GM18498 (cell line): ENCODE measurements around the gene NAA38.
"Not testable (repeated sequence)": the region's sequence is repeated elsewhere in the genome, so short reads cannot be mapped to it uniquely, and the experiment has no call there.

Experiments used
- ATAC-seq: cut with Tn5 transposase; IDR thresholded peaks from one replicate; pipeline ENCODE4 v1.9.1; 2021; ENCODE audit warnings: mild to moderate bottlenecking, moderate library complexity; ENCODE audit not compliant: unreplicated experiment

The NAA38 gene

DNA sequence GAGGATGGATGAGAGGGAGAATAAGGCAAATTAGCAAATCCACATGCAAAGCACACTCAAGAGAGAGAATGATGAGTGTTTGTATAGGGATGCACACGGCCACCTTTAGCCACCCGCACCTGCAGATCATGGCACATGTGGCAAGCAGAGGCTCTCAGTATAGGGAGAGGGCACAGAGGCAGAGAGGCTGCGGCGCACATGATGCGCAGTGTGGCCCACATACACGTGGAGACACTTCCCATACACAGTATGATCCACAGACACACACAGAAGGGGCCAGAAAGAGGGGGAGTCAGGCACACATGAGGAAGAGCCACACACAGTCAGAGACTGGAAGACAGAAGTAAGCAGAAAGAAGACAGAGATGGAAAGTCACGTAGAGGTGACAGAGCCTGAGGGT is 24.7 kb upstream of the NAA38 start:
- no peak for ATAC-seq

DNA sequence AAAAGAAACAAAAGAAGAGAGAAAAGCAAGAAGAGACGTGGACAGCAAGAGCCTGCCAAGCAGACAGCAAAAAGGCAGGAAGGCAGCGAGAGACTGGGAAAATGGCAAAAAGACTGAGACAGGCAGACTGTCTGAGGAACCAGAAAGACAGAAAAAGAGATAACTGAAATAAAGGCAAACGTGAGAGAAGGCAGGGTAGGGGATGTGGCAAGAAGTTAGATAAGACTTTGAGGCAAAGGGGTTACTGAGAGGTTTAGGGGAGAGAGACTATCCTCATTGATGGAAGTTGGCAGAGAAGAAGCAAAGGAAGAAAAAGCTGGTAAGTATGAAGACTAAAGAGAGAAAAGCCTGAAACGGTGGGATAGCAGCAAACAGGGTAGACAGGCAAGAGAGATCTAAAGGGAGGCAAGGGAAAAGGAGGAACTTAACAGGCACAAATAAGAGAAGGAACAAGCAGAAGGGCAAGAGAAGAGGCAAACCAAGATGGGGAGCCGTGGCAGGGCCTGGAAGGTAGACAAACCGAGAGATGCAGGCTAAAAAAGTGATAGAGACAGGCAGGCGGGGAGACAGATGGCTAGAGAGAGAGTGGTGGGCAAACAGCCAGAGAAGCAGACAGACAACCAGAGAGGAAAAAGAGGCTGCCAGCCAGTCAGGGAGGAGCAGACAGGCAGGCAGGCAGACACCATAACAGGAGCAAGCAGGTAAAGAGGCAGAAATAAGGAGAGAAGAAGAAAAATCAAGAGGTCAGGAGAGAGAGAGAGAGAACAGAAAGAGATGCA is 24.1 kb upstream of the NAA38 start:
- no peak for ATAC-seq

DNA sequence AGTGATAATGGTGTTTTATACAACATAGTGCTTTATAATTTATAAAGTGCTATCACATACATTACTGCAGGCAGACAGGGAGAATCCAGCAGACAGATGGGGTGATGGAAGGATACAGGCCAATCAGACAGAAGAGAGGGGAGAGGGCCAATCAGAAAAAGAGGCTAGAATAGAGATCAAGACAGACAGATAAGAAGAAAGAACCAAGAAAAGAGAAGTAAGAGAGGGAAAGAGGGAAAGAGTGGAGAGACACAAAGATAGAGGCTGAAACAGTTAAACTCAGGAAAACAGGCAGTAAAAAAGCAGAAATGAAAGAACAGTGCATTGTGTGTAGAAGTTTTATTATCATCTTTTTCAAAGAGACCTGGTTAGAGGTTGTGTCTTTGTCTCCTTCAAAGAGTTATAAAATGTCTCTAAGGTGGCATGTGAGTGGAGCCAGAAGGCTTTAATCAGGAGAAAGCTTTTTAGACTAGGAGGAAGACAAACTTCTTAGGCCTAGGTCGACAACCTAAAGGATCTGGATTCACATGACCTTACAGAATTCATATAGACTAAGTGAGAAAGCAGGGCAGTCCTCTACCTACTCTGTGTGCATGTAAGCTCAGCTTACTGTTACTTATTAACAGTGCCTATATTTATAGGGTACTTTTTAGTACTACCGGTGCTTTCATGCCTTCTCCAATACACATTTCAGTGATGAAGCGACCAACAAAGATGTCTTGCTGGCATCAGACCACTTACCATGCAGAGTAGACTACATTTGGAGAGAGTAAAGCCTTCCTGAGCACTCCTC is 22.9 kb upstream of the NAA38 start:
- ATAC-seq: no peak

DNA sequence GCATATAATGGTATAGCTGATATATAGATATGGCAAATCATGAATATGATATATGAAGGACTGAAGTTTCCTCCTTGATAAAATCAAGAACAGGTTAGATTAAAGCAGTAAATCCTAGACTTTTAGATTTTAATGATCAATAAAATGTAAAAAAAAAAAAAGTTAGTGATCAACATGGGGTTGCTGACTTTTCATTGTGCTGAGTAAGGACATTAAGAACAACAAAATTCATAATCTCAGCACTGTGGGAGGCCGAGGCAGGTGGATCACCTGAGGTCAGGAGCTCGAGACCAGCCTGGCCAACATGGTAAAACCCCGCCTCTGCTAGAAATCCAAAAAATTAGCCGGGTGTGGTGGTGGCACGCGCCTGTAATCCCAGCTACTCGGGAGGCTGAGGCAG is 20.9 kb upstream of the NAA38 start:
- ATAC-seq: no peak

DNA sequence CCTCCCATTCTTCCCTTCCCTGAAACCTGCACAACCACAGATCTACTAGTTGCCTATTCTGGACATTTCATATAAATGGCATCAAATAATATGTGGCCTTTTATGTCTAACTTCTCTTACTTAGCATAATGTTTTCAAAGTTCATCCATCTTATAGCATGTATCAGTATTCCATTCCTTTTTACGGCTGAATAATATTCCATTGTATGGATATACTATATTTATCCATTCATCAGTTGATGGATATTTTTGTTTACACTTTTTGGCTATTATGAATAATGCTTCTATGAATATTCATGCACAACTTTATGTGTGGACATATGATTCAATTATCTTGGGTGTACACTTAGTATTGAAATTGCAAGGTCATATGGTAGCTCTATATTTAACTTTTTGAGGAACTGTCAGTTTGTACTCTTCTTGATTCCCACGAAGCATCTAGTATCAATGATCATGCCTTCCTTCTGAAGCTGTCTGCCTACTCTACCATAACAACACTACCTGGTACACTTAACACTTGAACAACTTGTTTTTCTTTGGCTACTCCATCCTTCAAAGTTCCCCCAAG is 18.5 kb upstream of the NAA38 start:
- no peak for ATAC-seq

DNA sequence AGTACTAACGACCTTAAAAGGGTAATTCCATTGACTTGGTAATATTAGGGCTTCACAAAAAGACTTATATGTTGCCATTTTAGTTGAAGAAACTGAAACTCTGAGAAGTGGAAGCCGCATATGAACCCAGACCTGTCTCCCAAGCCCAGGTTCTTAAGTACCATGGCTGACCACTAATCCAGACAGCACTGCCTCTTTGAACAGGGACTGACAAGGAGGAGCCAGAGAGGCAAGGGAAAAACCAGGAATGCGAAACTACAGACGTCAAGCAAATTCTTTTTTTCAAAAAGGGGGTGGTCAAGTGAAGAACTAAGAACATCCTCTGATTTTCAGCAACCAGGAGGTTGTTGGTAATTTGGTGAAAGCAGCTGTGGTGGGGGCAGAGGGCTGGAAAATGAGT is 15.7 kb upstream of the NAA38 start:
- no peak for ATAC-seq

DNA sequence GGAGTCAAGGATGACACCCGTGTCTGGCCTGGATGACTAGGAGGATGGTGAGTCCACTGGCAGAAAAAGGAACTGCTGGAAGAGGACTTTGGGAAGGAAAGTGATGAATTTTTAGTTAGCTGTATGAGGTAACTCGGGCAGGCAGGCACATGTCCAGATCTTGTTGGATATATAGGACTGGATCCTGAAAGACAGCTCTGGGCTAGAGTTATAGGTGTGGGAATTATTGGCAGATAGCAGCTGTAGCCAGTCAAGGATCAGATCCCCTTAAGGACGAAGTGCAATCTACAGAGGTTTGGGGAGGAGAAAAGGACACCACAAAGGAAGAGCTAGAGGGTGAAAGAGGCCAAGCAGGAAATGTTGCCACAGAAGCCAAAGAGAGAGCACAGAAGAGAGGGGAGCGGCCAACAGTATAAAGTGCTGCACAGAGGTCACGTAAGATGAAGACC is 10.5 kb upstream of the NAA38 start:
- no peak for ATAC-seq

DNA sequence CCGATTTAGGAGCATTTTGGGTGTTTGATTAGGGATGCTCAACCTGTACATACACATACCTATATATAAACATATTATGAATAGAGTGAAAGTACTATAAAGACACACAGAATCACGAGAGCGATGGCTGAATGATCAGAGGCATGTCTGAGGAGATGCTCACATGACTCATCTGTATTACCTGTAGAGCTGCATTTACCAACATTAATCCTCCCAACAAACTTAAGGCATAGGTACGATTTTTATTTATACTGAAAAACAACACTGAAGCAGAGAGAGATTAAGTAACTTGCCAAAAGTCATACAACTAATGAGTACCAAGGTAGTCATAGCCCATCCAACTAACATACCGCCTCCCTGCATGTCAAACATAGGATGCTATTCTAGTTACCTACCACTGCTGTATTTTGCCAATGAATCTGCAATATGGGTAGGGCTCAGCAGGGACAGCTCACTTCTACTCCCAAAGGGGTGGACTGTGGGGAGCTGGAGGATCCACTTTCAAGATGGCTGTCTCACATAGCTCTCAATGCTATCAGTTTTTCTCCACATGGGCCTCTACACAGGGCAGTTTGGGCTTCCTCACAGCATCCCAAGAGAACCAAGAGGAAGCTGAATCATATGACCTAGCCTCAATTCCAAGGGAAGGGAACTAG is 7.8 kb upstream of the NAA38 start:
- no peak for ATAC-seq

DNA sequence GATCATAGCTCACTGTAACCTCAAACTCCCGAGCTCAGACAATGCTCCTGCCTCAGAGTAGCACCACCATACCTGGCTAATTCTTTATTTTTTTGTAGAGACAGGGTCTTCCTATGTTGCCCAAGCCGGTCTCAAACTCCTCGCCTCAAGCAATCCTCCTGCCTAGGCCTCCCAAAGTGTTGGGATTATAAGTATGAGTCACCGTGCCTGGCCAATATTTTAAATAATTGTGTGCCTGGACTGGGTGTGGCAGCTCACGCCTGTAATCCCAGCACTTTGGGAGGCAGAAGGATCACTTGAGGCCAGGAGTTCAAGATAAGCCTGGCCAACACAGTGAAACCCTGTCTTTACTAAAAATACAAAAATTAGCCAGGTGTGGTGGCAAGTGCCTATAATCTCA is 7.0 kb upstream of the NAA38 start:
- not testable (repeated sequence) for ATAC-seq

DNA sequence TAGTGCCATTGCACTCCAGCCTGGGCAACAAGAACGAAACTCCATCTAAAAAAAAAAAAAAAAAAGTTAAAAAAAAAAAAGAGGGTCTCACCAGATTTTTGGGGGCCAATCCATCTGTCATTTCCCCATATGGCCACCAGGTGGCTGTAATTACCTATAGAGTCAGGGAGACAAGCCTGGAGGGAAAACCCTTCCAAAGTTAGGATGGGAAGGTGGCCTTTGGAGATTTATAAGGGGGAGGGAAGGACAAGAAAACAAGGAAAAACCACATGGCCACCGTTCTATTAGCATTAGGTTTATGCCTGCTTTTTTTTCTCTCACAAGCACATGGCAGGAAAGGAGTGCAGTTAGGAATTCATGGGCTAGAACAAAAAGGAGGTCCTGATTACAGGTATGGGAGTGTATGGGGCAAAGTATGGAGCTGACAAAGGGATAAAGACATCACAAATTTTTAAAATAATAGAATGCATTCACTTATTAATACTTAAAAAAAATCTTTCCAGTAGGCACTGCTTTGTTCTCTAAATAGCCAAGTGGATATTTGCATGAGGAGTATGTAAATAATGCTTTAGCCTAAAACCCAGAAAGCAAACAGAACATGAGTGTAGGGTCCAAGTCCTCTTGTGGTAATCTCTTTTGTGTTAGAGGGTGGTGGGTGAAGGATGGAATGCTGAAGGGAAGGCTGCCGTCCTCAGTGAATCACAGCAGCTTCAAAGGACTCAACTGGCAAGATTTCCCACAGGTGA is 5.5 kb upstream of the NAA38 start:
- no peak for ATAC-seq

DNA sequence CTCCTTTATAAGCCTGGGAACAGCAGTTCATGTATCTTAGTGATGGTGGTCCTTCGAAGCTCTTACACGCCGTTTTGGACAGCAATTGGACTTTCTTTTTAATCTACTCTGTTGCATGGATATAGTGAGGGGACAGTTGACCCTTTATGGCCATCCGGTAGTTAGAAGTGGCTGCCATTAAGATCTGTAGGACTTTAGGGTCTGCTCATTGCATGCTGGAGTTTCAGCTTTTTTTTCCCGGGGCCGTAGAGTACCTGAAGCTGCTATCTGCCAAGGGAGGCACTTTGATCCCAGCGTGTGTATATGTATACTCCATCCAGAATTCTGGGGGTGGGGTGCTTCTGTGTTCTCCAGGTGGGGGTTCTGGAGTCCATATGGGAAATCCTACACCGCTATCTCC is 1.7 kb upstream of the NAA38 start:
- no peak for ATAC-seq

DNA sequence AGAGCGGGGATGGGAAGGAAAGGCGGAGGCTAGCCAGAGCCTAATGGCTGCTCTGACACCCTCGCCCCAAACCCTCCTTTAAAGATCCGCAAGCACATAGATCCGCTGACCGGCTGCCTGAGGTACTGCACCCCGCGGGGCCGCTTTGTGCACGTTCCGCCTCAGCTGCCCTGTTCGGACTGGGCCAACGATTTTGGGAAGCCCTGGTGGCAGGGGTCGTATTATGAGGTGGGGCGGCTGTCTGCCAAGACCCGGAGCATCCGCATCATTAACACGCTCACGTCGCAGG is 1.1 kb upstream of the NAA38 start:
- ATAC-seq: no peak

DNA sequence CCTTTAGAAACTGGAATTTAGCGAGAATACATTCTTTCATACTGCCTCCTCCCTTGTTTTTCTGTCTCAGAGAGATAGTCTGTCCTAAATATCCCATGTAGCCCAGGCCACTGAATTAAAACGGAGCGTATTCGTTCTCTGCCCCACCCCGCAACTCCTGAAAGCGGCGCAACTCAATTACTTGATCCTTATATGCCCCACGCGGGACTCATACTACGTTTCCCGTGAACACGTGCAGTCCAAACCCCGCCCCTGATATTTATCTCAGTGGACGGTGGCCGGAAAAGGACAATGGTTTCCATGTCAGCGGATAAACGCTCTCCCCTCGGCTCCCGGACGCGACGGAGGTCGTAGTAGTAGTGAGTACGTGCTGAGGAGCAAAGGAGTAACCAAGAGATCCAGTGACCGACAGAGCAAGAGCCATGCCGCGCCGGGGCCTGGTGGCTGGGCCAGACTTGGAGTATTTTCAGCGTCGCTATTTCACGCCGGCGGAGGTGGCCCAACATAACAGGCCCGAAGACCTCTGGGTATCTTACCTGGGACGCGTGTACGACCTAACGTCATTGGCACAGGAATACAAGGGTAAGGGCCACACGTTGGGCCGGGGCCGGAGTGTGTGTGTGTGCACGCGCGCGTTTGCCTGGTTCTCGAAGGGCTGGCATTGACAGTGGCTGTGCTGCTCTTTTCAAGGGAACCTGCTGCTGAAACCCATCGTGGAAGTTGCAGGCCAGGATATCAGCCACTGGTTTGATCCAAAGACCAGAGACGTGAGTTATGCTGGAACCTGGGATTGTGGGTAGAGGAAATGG is 558 bp upstream of the NAA38 start, which contains the start of gene CYB5D1:
Gene CYB5D1, plus strand, starts transcription at position 291 of the 809 bp plus-strand sequence. Its CDS starts 132 bp downstream, at position 423.
- peak; percentile 46 for ATAC-seq

DNA sequence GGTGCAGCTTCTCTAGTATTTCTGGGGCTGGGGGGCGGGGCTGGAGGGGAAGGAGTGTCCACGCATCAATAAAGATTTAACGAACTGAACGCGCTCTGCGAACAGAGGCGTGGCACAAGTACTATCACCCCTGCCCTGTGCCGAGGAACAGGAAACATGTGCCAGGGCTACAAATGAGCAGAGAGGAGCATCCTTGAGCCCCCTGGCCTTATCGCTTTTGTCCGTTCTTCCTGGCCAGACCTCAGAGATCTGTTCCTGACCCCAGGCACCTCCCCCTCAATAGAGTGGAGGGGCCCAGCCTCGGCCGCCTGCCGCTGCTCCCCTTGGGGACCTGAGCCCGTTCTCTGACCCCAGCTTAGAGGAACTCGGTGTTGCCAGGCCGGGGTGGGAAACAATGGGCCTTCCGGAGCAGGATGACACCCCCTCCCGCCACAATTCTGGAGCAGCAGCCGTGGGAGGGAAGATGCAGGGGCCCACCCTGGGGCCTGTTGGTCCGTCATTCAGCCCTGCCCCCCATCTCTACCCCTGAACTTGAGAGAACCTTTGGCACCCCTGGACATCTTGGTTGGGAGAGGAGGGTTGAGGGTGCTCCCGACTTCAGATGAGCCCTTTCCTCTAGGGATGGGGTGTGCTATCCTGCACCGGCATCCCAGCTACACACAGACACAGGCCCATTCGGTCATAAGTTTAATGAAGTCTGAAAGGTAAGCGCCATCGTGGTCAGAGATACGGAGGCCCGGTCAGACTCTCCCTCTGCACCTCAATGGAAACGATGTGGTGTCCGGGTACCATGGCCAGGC is 1.1 kb downstream of the NAA38 start:
- ATAC-seq: no peak

DNA sequence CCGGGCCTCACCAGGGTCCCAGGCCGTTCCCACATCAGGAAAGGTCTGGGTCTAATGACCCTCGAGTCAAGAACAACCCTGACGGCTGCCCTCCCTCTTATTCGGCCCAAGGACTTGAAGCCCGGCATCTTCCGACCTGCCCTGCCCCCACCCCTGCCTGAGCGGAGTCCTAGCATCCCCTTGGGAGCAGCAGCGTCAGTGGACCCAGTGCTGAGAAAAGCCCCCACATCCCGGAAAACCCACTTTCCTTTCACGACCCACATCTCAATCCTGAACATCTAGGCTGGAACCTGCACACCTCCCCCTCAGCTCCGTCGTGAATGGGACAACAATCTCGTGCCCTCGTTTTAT is 1.7 kb downstream of the NAA38 start:
- no peak for ATAC-seq

DNA sequence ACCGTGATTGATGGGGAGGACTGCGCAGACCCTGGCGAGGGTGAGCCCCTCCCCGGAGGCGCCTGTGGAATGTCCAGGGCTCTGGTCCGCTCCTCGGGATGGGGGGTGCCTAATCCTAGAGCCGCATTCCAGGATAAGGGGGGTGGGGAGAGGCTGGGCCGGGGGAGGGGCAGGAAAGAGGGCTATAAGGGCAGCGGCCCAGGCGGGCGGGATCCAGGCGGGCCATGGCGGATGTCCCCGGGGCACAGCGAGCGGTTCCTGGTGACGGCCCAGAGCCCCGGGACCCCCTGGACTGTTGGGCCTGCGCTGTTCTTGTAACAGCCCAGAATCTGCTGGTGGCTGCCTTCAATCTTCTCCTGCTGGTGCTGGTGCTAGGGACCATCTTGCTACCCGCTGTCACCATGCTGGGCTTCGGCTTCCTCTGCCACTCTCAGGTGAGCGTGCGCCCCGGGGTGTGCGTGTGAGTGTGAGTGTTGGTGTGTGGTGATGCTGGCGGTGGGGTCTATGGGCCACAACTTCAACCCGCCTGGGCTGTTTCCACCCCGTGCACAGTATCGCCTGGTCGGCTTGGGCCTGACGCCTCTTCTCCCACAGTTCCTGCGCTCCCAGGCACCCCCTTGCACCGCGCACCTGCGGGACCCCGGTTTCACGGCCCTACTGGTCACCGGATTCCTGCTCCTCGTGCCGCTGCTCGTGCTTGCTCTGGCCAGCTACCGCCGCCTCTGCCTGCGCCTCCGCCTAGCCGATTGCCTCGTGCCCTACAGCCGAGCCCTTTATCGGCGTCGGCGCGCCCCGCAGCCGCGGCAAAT is 2.3 kb downstream of the NAA38 start, which contains the start of gene TMEM88:
Gene TMEM88, plus strand, starts transcription at position 216 of the 809 bp plus-strand sequence. Its CDS starts 9 bp downstream, at position 225.
- no peak for ATAC-seq

DNA sequence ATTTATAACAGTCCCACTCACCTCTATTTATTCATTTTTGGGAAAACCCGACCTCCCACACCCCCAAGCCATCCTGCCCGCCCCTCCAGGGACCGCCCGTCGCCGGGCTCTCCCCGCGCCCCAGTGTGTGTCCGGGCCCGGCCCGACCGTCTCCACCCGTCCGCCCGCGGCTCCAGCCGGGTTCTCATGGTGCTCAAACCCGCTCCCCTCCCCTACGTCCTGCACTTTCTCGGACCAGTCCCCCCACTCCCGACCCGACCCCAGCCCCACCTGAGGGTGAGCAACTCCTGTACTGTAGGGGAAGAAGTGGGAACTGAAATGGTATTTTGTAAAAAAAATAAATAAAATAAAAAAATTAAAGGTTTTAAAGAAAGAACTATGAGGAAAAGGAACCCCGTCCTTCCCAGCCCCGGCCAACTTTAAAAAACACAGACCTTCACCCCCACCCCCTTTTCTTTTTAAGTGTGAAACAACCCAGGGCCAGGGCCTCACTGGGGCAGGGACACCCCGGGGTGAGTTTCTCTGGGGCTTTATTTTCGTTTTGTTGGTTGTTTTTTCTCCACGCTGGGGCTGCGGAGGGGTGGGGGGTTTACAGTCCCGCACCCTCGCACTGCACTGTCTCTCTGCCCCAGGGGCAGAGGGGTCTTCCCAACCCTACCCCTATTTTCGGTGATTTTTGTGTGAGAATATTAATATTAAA is 3.1 kb downstream of the NAA38 start:
- no peak for ATAC-seq

DNA sequence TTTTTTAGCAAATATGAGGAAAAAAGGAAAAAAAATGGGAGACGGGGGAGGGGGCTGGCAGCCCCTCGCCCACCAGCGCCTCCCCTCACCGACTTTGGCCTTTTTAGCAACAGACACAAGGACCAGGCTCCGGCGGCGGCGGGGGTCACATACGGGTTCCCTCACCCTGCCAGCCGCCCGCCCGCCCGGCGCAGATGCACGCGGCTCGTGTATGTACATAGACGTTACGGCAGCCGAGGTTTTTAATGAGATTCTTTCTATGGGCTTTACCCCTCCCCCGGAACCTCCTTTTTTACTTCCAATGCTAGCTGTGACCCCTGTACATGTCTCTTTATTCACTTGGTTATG is 3.7 kb downstream of the NAA38 start:
- no peak for ATAC-seq
